Effector memory CD4-positive, alpha-beta T cell (primary cell): ENCODE data around the gene DERL3.

Experiments
- DNase-seq, 3 donors: peaks; one replicate each; pipeline ENCODE4 v3.0.0-alpha.2; 2020
- H3K27ac ChIP-seq: 2 replicates; pipeline ENCODE4 v1.7.0; 2013; ENCODE audit warnings: mild to moderate bottlenecking, low read length, moderate library complexity; ENCODE audit not compliant: insufficient read depth, poor library complexity, severe bottlenecking
- H3K27me3 ChIP-seq: replicated peaks from 2 replicates; pipeline ENCODE4 v1.7.0; 2013; ENCODE audit warnings: mild to moderate bottlenecking, low read length; ENCODE audit not compliant: insufficient read depth, control insufficient read depth, poor library complexity, severe bottlenecking
- H3K36me3 ChIP-seq: 2 replicates; pipeline ENCODE4 v1.7.0; 2013; ENCODE audit warnings: mild to moderate bottlenecking, low read length, moderate library complexity; ENCODE audit not compliant: control insufficient read depth, insufficient read depth
- H3K4me1 ChIP-seq: 2 replicates; pipeline ENCODE4 v1.7.0; 2013; ENCODE audit warnings: low read length, mild to moderate bottlenecking; ENCODE audit not compliant: control insufficient read depth, insufficient read depth, poor library complexity, severe bottlenecking
- H3K4me3 ChIP-seq: 2 replicates; pipeline ENCODE4 v1.7.0; 2013; ENCODE audit warnings: low read length, low read depth, mild to moderate bottlenecking; ENCODE audit not compliant: insufficient read depth, poor library complexity, severe bottlenecking
- H3K9me3 ChIP-seq: 2 replicates; pipeline ENCODE4 v1.7.0; 2013; ENCODE audit warnings: mild to moderate bottlenecking, low read length, moderate library complexity; ENCODE audit not compliant: control insufficient read depth

DERL3 gene

DNA sequence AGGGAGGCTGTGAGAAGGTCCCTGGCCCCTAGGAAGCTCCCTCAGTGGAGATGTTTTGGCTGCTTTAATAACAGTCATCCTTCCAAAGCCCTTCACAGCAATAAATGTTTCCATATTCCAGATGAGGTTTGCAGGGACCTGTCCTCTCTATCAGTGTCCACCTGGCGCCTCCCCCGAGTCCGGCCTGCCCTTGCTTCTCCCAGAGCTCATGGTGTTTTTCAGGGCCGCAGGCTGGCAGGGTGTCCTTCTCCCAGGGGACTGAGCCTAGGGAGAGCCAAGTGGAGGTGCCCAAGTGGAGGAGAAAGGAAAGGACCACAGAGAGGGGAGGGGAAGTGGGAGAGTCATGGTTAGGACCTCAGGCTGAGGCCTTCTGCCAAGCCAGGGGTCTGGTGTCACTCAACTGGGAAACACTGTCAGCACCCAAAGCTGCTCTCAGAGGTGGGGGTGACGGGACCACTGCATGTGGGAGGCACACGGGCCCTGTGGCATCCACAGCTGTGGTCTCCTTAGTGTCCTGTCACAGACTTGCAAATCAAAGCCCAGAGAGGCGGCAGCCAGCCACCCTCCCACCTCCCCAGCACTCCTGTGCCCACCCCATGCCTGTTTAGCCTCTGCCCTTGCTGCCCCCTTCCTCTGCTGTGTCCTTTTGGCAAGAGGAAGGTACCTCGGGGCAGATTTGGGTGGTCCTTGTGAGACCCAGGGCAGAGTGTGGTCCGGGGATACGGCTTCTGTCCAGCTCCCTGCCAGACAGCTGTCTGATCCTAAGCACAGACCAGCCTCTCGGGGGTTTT is 6.4 kb downstream of the DERL3 start:
- no peak overlapping the region for H3K4me3 ChIP-seq
- H3K9me3 ChIP-seq, result no peaks in the 10 kb centered on the region
- no peaks in the 10 kb centered on the region for H3K27me3 ChIP-seq
- H3K27ac ChIP-seq, result no peak overlapping the region
- no peak for DNase-seq
- no peaks in the 10 kb centered on the region for H3K4me1 ChIP-seq
- H3K36me3 ChIP-seq, result peaks cover 40% of the 10 kb centered on the region

DNA sequence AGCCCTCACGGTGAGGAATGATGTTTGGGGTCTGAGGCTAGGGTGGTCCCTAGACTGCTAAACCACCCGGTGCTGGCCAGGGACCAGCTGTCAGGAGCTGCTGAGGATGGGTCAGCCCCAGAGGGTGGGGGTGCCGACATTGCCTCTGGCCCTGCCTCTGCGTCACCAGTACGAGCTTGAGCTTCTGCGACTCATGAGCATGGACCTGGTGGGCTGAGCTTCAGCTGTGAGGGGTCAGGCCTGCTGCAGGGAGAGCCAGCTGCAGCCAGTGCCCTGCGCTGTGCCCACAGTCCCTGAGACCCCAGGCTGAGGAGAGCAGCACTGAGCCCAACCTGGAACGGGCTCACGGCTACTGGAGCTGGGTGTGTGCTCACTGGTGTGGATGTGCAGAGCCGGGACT is 7.0 kb downstream of the DERL3 start:
- no peak overlapping the region for H3K4me3 ChIP-seq
- H3K9me3 ChIP-seq, result no peaks in the 10 kb centered on the region
- peaks cover 47% of the 10 kb centered on the region for H3K36me3 ChIP-seq
- H3K27ac ChIP-seq, result no peak overlapping the region
- no peaks in the 10 kb centered on the region for H3K4me1 ChIP-seq
- DNase-seq, result no peak
- H3K27me3 ChIP-seq, result no peaks in the 10 kb centered on the region

DNA sequence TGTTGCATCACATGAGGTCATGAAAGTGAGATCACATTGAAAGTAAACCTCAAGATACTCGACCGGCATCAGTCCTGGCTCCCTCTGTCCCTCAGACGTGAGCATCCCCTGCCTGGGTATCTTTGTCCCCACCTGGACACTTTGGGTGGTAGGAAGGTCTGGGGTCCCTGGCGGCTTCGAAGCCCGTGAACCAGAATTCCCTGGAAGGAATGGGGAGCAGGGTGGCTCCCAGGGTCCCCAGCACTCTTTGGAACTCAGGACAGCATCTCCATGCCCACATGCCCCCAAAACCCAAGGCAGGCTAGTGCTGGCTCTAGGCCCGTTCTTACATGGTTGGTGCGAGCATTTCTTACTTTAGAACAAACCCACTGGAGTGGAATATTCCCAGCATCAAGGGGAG is 7.5 kb downstream of the DERL3 start:
- no peak for DNase-seq
- Histone ChIP-seq H3K27me3 (no peaks in the 10 kb centered on the region), H3K4me3 (no peak overlapping the region), H3K4me1 (no peaks in the 10 kb centered on the region), H3K27ac (no peak overlapping the region), H3K9me3 (no peaks in the 10 kb centered on the region), H3K36me3 (peaks cover 52% of the 10 kb centered on the region)

DNA sequence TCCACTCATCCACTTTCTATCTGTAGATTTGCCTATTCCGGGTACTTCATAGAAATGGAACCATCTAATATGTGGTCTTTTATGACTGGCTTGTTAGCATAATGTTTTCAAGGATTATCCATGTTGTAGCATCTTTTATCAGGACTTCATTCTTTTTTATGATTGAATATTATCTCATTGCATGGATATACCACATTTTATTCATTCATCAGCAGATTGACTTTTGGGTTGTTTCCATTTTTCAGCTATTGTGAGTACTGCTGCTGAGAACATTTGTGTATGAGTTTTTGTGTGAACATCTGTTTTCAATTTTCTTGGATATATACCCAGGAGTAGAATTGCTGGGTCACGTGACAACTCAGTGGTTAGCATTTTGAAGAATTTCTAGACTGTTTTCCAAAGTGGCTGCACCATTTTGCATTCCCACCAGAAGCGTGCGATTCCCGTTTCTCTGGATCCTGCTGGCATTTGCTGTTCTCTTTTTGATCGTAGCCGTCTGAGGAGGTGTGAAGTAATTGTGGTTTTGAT is 8.9 kb downstream of the DERL3 start:
- Histone ChIP-seq H3K36me3 (peaks cover 57% of the 10 kb centered on the region), H3K27ac (no peak overlapping the region), H3K27me3 (no peaks in the 10 kb centered on the region), H3K4me3 (no peak overlapping the region), H3K9me3 (no peaks in the 10 kb centered on the region), H3K4me1 (no peaks in the 10 kb centered on the region)
- no peak for DNase-seq

DNA sequence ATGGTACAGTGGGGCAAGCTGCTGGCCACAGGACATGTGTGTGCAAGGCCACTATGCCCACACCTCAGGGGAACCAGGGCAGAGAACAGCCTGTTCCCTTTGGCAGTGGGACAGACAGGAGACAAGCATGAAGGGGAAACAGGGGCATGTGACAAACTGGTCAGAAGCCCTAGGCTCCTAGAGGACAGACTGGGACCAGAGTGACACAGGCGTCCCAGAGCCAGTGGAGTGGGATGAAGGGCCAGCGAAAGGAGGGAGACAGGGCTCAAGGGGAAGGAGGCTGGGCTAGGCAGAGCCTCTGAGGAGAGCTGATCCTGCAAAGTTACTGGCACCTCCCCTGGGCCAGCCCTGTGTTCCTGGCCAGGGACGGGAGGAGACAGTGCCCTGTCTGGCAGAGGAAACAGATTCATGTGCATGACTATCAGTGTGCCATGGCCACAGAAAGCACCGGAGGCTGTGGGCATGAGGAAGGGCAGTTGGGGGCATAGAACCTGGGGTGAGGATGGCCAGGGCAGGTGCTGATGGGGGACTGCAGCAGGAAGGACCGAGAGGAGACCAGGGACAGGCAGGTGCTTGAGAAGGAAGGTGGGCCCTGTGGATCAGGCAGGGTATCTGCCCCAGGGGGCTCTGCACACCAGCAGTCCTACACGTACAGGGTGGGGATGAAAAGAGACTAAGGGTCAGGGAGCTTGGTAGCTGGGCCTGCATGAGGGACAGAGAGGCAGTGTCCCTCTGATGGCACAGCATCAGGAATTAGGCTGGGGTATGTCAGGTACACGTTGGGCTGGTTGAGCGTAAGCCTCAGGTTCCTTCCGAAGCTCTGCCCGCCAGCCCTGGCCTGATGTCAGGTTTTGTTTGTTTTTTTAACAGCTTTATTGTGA is 9.8 kb downstream of the DERL3 start:
- Histone ChIP-seq H3K9me3 (no peaks in the 10 kb centered on the region), H3K4me3 (no peak overlapping the region), H3K27ac (no peak overlapping the region), H3K4me1 (no peaks in the 10 kb centered on the region), H3K27me3 (no peaks in the 10 kb centered on the region), H3K36me3 (peaks cover 60% of the 10 kb centered on the region)
- no peak for DNase-seq

DNA sequence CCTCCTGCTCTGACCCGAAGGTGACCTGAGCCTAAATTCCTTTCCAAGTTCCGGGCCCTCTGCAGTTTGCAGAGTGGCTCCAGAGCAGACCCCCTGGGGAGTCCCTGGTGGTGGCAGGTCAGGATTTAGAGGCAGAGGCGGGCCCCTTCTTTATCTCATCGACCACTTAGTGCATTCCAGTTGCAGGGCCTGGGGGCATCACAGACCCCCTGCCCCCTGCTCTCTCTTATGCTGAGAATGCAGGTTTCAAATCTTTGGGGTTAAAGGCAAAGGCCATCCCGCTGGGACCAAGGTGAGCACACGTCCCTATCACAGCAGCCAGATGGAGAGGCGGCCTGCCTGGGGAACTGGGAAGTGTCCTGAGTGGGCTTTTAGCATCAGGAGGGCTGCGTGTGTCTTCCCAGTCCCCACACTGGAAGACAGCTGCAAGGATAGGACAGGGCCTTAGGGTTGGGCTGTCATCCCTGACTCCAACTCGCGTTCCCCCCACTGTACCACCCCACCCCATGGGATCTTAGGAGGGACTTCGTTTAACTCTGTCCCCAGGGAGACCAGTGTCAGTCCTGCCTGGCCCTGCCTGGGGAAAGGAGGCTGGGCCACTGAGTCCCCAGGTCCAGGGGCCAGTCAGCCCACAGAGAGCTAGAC is 11.3 kb downstream of the DERL3 start:
- no peak for DNase-seq
- H3K4me1 ChIP-seq, result no peaks in the 10 kb centered on the region
- H3K4me3 ChIP-seq, result no peak overlapping the region
- no peaks in the 10 kb centered on the region for H3K27me3 ChIP-seq
- peaks cover 65% of the 10 kb centered on the region for H3K36me3 ChIP-seq
- no peak overlapping the region for H3K27ac ChIP-seq
- no peaks in the 10 kb centered on the region for H3K9me3 ChIP-seq

DNA sequence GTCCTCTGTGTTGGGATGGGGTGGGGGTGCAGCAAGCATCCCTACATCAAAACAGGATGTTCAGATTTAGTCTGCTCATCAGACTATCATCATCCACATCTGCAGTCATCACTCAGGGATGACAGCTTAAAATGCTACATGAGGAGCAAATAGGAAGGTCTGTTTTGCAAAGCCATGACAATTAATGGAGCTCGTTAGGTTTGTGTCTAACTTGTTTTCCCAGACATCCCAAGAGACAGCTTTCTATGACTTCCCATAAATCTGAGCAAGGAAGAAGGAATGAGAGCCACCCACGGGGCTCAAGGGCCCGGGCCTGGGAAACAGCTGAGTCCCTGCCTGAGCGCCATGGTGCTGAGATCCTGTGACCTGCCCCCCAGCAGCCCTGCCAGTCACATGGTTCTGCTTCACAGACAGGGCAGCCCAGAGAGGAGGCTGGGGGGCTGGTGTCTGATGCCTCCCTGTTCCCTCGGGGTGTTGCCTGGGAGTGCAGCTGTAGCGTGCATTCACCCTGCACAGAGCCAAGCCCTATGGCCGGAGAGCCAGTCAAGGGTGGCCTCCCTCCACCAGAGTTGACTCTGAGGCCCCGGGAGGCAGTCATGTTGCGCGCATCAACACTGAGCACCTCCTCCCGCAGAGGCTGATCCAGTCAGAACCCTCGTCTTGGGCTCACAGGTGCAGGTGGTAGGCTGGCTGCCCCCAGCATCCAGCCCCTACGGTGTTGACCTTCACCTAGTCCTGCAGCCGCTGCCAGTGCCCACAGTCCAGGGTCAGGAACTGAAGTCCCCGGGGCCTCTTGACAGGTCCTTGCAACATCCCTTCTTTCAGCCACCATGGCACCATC is 12.1 kb downstream of the DERL3 start:
- no peaks in the 10 kb centered on the region for H3K27me3 ChIP-seq
- H3K36me3 ChIP-seq, result peaks cover 67% of the 10 kb centered on the region
- no peaks in the 10 kb centered on the region for H3K9me3 ChIP-seq
- H3K4me1 ChIP-seq, result no peaks in the 10 kb centered on the region
- no peak for DNase-seq
- no peak overlapping the region for H3K4me3 ChIP-seq
- H3K27ac ChIP-seq, result no peak overlapping the region

DNA sequence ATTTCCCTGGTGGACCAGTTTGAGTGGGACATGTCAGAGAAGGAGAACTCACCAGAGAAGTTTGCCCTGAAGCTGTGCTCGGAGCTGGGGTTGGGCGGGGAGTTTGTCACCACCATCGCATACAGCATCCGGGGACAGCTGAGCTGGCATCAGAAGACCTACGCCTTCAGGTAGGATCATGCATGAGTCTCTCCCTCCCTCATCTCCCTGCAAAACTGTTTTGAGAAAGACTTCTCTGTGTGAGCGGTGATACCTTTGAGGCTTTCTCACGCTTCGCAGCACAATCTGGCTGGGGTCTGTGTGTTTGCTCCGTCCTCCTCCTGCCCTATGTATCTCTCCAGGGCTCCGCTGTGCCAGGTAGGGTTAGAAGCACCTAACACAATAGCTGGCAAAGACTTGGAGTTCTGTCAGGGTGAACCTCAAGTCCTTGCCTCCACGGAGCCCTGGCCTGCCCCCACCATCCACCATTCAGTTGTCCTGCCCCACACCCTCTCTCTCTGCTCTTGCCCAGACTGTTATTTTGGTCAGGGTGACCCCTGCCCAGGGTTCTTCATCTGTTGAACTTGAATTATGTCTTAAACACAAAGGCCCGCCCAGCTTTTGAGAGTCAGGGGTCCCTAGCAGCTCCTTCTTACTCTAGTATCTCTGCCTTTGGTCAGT is 13.4 kb downstream of the DERL3 start:
- Histone ChIP-seq H3K4me3 (no peak overlapping the region), H3K9me3 (no peaks in the 10 kb centered on the region), H3K27me3 (no peaks in the 10 kb centered on the region), H3K4me1 (no peaks in the 10 kb centered on the region), H3K27ac (no peak overlapping the region), H3K36me3 (peaks cover 71% of the 10 kb centered on the region)
- DNase-seq, result no peak
